Measurements from ENCODE around the gene HDAC1. TPM values are rescaled to one million over a fixed set of nuclear protein-coding genes. Genes with fewer than 3 reads are reported as not detected.

The HDAC1 gene
- total and polyA plus RNA-seq, 2 of the 13 experiments (the other 11 are each of a cell fraction or from before 2014, with no cell fraction given) = 93.5 to 189 TPM

DNA sequence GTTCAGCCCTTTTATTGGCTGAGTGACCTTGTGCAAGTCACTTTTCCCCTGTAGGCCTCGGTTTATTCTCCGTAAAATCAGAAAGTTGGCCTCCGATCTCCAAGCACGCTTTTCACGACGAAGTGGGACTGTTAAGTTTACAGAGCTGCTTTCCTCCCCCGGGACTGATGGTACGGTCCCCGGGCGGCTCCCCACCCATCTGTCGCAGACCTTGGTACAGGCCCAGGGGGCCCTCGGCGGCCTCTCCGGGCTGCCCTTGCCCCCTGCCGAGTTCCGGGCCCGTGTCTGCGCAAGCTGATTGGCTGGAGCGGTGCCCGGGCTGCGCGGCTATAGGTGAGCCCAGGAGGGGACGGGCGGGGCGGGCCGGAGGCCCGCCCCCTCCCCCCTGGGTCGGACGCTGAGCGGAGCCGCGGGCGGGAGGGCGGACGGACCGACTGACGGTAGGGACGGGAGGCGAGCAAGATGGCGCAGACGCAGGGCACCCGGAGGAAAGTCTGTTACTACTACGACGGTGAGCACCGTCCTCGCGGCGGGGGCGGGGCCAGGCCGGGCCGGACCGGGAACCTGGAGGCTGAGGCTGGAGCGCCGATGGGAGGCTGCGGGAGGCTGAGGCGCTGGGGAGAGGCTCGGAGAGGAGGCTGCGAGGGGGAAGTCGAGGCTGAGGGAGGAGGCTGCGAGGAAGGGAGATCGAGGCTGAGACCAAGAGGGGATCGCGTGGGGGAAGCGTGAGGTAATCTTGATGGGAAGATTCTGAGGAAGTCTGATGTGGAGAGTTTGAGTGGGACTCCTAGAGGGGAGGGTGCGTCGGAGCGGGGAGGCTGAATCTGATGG, at the start of gene HDAC1 (continued):
- TF ChIP-seq, protein P1, sequence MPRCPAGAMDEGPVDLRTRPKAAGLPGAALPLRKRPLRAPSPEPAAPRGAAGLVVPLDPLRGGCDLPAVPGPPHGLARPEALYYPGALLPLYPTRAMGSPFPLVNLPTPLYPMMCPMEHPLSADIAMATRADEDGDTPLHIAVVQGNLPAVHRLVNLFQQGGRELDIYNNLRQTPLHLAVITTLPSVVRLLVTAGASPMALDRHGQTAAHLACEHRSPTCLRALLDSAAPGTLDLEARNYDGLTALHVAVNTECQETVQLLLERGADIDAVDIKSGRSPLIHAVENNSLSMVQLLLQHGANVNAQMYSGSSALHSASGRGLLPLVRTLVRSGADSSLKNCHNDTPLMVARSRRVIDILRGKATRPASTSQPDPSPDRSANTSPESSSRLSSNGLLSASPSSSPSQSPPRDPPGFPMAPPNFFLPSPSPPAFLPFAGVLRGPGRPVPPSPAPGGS (CRISPR knock-in tag; IDR thresholded peaks at IDR 0.05) = 0 out of 2 replicates have a peak, but pooled peaks have one; percentile 33
- TF ChIP-seq AKAP8 (CRISPR knock-in tag; IDR thresholded peaks at IDR 0.05) = peak; percentile 65
- peak; percentile 63 for TF ChIP-seq MYC (CRISPR knock-in tag; IDR thresholded peaks at IDR 0.05; ENCODE audit: borderline replicate concordance)
- peak; percentile 80; the same call in 1 of the 2 replicates for TF ChIP-seq ZNF788 (CRISPR knock-in tag; IDR thresholded peaks at IDR 0.05; ENCODE audit: borderline replicate concordance)
- TF ChIP-seq POGZ (CRISPR knock-in tag; IDR thresholded peaks at IDR 0.05) = peak; percentile 68
- TF ChIP-seq SRSF1 (optimal IDR thresholded peaks at IDR 0.05; ENCODE audit: low read depth, low read length) = peak; percentile 58
- TF ChIP-seq NFKB2 (CRISPR knock-in tag; IDR thresholded peaks at IDR 0.05; ENCODE audit: borderline replicate concordance) = peak; percentile 90; the same call in 1 of the 2 replicates
- 0 out of 2 replicates have a peak, but pooled peaks have one; percentile 50 for TF ChIP-seq ARID2 (CRISPR knock-in tag; IDR thresholded peaks at IDR 0.05; ENCODE audit: borderline replicate concordance)
- TF ChIP-seq NCOR1 (IDR thresholded peaks at IDR 0.05; ENCODE audit: borderline replicate concordance, low read length) = peak; percentile 31; the same call in 1 of the 2 replicates
- peak; percentile 6; the same call in 1 of the 2 replicates for TF ChIP-seq ZNF30 (CRISPR knock-in tag; IDR thresholded peaks at IDR 0.05)
- TF ChIP-seq ZNF629 (CRISPR knock-in tag; conservative IDR thresholded peaks at IDR 0.05) = 0 out of 2 replicates have a peak, but pooled peaks have one; percentile 26
- no peak for TF ChIP-seq PRPF4 (IDR thresholded peaks at IDR 0.05; ENCODE audit: low read depth, low read length, poor library complexity, severe bottlenecking)
- TF ChIP-seq SP1 (IDR thresholded peaks at IDR 0.05) = no peak
- peak; percentile 61 for TF ChIP-seq SP1 (CRISPR knock-in tag; IDR thresholded peaks at IDR 0.05)
- TF ChIP-seq, protein P2, sequence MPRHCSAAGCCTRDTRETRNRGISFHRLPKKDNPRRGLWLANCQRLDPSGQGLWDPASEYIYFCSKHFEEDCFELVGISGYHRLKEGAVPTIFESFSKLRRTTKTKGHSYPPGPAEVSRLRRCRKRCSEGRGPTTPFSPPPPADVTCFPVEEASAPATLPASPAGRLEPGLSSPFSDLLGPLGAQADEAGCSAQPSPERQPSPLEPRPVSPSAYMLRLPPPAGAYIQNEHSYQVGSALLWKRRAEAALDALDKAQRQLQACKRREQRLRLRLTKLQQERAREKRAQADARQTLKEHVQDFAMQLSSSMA (CRISPR knock-in tag; IDR thresholded peaks at IDR 0.05) = peak; percentile 71; the same call in 1 of the 2 replicates
- peak; percentile 76 for TF ChIP-seq FOXK2 (IDR thresholded peaks at IDR 0.05)
- TF ChIP-seq POLR2AphosphoS5 (IDR thresholded peaks at IDR 0.05; ENCODE audit: low read depth, low read length) = peak; percentile 79
- peak; percentile 82; the same call in 1 of the 2 replicates for TF ChIP-seq ZNF879 (CRISPR knock-in tag; IDR thresholded peaks at IDR 0.05)
- TF ChIP-seq HNRNPH1 (optimal IDR thresholded peaks at IDR 0.05; ENCODE audit: low read depth, low read length) = no peak
- TF ChIP-seq HNRNPLL (IDR thresholded peaks at IDR 0.05; ENCODE audit: low read depth, low read length, poor library complexity, severe bottlenecking) = peak; percentile 77
- TF ChIP-seq ZNF747 (CRISPR knock-in tag; IDR thresholded peaks at IDR 0.05; ENCODE audit: borderline replicate concordance) = 0 out of 2 replicates have a peak, but pooled peaks have one; percentile 62
- TF ChIP-seq ZNF264 (CRISPR knock-in tag; IDR thresholded peaks at IDR 0.05) = peak; percentile 44; the same call in 1 of the 2 replicates
- TF ChIP-seq, protein P3, sequence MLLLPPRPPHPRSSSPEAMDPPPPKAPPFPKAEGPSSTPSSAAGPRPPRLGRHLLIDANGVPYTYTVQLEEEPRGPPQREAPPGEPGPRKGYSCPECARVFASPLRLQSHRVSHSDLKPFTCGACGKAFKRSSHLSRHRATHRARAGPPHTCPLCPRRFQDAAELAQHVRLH (CRISPR knock-in tag; IDR thresholded peaks at IDR 0.05; ENCODE audit: borderline replicate concordance, low read depth) = no peak; the same call in 1 of the 2 replicates
- TF ChIP-seq ZNF441 (CRISPR knock-in tag; IDR thresholded peaks at IDR 0.05; ENCODE audit: borderline replicate concordance) = no peak; the same call in 1 of the 2 replicates

Data from HepG2 (cell line).